ENCODE results near the gene OXER1.

GRCh38 chr2:42777883-42778805, 14.2 kb upstream of the OXER1 start:
- TF ChIP-seq, protein P1, sequence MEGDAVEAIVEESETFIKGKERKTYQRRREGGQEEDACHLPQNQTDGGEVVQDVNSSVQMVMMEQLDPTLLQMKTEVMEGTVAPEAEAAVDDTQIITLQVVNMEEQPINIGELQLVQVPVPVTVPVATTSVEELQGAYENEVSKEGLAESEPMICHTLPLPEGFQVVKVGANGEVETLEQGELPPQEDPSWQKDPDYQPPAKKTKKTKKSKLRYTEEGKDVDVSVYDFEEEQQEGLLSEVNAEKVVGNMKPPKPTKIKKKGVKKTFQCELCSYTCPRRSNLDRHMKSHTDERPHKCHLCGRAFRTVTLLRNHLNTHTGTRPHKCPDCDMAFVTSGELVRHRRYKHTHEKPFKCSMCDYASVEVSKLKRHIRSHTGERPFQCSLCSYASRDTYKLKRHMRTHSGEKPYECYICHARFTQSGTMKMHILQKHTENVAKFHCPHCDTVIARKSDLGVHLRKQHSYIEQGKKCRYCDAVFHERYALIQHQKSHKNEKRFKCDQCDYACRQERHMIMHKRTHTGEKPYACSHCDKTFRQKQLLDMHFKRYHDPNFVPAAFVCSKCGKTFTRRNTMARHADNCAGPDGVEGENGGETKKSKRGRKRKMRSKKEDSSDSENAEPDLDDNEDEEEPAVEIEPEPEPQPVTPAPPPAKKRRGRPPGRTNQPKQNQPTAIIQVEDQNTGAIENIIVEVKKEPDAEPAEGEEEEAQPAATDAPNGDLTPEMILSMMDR (IDR thresholded peaks at IDR 0.05), result no peak
- TF ChIP-seq SREBF2 (IDR thresholded peaks at IDR 0.05), result no peak
- no peak for TF ChIP-seq EP300 (IDR thresholded peaks at IDR 0.05)
- TF ChIP-seq MAX (IDR thresholded peaks at IDR 0.05), result no peak
- TF ChIP-seq KDM1A (IDR thresholded peaks at IDR 0.05; ENCODE audit: low read depth), result no peak
- TF ChIP-seq CEBPB (IDR thresholded peaks at IDR 0.05), result no peak
- no peak for TF ChIP-seq RAD21 (conservative IDR thresholded peaks at IDR 0.05 in 1 of 2, IDR thresholded peaks at IDR 0.05 in 1 of 2)
- TF ChIP-seq CHD2 (IDR thresholded peaks at IDR 0.05; ENCODE audit: low read length, partially characterized antibody), result no peak
- TF ChIP-seq CHD4 (IDR thresholded peaks at IDR 0.05; ENCODE audit: borderline replicate concordance), result no peak
